Activated gamma-delta T cell treated with anti-CD3 and anti-CD28 coated beads, Interleukin-2, amount 50 U/mL, for 16 hours (primary cell): ENCODE results near the gene TBK1.

ENCODE experiments used
- DNase-seq: peaks from one replicate; pipeline ENCODE4 v3.0.0-alpha.2; 2020; ENCODE audit warnings: low read depth

Gene TBK1

DNA sequence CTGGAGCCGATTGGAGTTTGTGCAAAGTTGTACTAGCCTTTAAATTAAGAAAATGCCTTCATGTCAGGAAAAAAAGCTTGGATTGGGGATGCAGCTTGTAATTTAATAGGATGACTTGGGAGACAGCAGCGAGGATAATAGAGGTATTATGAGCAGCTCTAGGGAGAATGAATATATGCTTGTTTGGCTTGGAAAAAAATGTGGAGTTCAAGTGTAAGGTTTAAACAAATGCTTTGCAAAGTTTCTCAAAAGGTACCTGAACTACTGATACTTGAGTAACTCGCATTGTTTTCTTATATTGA lies 93.1 kb downstream of the TBK1 start:
- DNase-seq = no peak

DNA sequence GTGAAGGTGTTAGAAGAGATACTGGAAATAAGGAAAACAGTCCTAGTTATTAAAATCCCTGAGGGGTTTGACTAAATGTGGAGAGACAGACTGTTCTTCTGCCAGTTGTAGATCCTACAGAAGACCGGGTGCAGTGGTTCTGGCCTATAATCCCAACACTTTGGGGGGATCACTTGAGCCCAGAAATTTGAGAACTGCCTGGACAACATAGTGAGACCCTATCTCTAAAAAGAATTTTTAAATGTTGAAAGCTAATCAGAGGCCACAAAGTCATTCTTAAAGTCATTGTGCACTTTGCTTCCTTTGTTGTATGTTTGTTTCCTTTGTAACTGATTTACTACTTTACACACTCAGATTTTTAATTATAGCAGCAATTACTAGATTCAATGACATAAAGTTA lies 97.2 kb downstream of the TBK1 start:
- no peak for DNase-seq

DNA sequence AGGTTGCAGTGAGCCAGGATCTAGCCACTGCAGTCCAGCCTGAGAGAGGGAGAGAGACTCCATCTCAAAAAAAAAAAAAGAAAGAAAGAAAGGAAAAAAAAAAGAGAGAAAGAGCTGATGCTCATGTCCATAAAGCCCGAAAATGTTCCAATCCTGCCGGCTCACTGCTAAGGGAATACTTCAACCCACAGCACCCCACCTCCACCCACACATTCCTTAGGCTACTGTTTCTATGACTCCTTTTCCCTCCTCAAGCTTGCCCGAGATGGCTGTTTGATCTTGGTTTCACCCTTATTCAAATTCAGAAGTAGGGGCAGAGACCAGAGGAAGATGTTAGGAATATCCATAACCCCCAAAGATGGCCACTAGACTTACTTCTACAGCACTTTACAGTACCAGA lies 98.8 kb downstream of the TBK1 start:
- DNase-seq = no peak

DNA sequence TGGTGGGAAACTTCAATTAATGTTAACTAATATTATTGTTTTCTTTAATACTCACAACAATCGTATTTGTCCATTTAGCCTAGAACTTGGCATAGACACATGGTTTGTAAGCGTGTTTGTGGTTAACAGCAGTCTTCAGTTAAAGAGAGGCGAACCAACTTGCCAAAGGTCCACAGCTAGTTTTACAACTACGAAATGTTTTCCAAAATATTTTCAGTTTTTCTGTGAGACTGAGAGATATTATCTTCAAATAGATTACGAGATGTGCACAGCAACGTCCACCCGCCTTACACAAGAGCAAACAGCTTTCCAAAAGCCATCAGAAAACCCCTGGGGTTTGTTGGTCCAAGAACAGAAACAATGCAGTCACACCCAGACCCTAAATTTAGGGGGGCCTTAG lies 99.8 kb downstream of the TBK1 start:
- DNase-seq = no peak
